MCF 10A (cell line): ENCODE results near the gene RAB40A. TPM values are rescaled to one million over a fixed set of nuclear protein-coding genes. Genes with fewer than 3 reads are reported as not detected.
"Not testable (repeated sequence)": the region's sequence is repeated elsewhere in the genome, so short reads cannot be mapped to it uniquely, and the experiment has no call there.

Experiments used
- BruUV-seq: library from RNA; stranded (reverse); fragments of 400-500 nt; replicated peaks from 2 replicates; lab custom pipeline; 2021; lab: Mats Ljungman, UMichigan
- CTCF ChIA-PET: fragments of 300-600 bp; sonication (Branson Sonifier 250); formaldehyde crosslinking; extraction: SDS; loops from one replicate; lab custom pipeline; 2021; ENCODE audit warnings: antibody characterized with exemption, inconsistent platforms; lab: Yijun Ruan, JAX
- POLR2A ChIA-PET: fragments of 300-600, 350-650 bp; sonication (Branson Sonifier 250); formaldehyde crosslinking; extraction: SDS; loops from one replicate; lab custom pipeline; 2020; ENCODE audit warnings: antibody characterized with exemption, inconsistent platforms; lab: Yijun Ruan, JAX
- DNase-seq: peaks from one replicate; pipeline ENCODE4 v3.0.0-alpha.2; 2018; ENCODE audit not compliant: unreplicated experiment
- H3K27ac Mint-ChIP-seq: one replicate; pipeline ENCODE4 v1.8.0; 2022; ENCODE audit warnings: mild to moderate bottlenecking, low read depth, mixed read lengths; ENCODE audit not compliant: unreplicated experiment
- H3K27me3 Mint-ChIP-seq: one replicate; pipeline ENCODE4 v1.8.0; 2022; ENCODE audit warnings: mixed read lengths; ENCODE audit not compliant: insufficient read depth, unreplicated experiment
- H3K36me3 Mint-ChIP-seq: one replicate; pipeline ENCODE4 v1.8.0; 2022; ENCODE audit warnings: mild to moderate bottlenecking, moderate library complexity, mixed read lengths; ENCODE audit not compliant: insufficient read depth, unreplicated experiment
- H3K4me1 Mint-ChIP-seq: one replicate; pipeline ENCODE4 v1.8.0; 2022; ENCODE audit warnings: mixed read lengths; ENCODE audit not compliant: insufficient read depth, unreplicated experiment
- H3K4me3 Mint-ChIP-seq: one replicate; pipeline ENCODE4 v1.8.0; 2022; ENCODE audit warnings: mild to moderate bottlenecking, moderate library complexity, mixed read lengths; ENCODE audit not compliant: unreplicated experiment
- H3K9me3 Mint-ChIP-seq: one replicate; pipeline ENCODE4 v1.8.0; 2022; ENCODE audit warnings: mixed read lengths; ENCODE audit not compliant: unreplicated experiment
- intact Hi-C: fragments of 100-400 bp; cut with micrococcal nuclease; formaldehyde crosslinking; loops from 2 replicates; pipeline ENCODE4 v1.14.1; 2022
- total RNA-seq: library from RNA; stranded (reverse); gene quantifications from 2 replicates; pipeline ENCODE4 v1.2.3, GENCODE V29; 2022
- TF ChIP-seq, protein P1 (sequence below): fragments of 200-600 bp; IDR thresholded peaks from one replicate; pipeline ENCODE4 v1.8.0; 2022; ENCODE audit warnings: antibody characterized with exemption, mild to moderate bottlenecking; ENCODE audit not compliant: unreplicated experiment

RAB40A gene
- total RNA-seq, 1 experiment from 2014 or later: not detected

DNA sequence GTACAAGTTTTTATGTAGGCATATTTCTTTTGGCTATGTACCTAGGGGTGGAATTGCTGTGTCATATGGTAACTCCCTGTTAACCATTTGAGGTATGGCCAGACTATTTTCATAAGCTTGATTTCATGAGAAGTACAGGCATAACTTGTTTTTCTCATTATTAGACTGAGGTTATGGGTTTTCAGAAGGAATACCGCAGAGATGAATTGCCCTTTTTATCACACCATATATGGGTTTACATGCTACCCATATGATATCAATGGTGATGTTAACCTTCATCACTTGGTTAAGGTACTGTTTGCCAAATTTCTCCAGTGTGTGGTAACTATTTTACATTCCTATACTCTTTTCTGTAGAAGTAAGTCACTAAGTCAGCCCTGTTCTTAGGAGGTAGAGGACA is 23.5 kb downstream of the RAB40A start:
- no peaks in the 10 kb centered on the region for H3K36me3 Mint-ChIP-seq
- DNase-seq: no peak
- no peaks in the 10 kb centered on the region for H3K9me3 Mint-ChIP-seq
- TF ChIP-seq, protein P1, sequence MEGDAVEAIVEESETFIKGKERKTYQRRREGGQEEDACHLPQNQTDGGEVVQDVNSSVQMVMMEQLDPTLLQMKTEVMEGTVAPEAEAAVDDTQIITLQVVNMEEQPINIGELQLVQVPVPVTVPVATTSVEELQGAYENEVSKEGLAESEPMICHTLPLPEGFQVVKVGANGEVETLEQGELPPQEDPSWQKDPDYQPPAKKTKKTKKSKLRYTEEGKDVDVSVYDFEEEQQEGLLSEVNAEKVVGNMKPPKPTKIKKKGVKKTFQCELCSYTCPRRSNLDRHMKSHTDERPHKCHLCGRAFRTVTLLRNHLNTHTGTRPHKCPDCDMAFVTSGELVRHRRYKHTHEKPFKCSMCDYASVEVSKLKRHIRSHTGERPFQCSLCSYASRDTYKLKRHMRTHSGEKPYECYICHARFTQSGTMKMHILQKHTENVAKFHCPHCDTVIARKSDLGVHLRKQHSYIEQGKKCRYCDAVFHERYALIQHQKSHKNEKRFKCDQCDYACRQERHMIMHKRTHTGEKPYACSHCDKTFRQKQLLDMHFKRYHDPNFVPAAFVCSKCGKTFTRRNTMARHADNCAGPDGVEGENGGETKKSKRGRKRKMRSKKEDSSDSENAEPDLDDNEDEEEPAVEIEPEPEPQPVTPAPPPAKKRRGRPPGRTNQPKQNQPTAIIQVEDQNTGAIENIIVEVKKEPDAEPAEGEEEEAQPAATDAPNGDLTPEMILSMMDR: no peak
- POLR2A ChIA-PET: no interaction called here
- CTCF ChIA-PET: no interaction called here
- H3K27ac Mint-ChIP-seq: no peak overlapping the region
- H3K27me3 Mint-ChIP-seq: peaks cover 38% of the 10 kb centered on the region
- intact Hi-C loops: no loop called here
- no TSS peak for BruUV-seq
- no peak overlapping the region for H3K4me3 Mint-ChIP-seq
- no peaks in the 10 kb centered on the region for H3K4me1 Mint-ChIP-seq

DNA sequence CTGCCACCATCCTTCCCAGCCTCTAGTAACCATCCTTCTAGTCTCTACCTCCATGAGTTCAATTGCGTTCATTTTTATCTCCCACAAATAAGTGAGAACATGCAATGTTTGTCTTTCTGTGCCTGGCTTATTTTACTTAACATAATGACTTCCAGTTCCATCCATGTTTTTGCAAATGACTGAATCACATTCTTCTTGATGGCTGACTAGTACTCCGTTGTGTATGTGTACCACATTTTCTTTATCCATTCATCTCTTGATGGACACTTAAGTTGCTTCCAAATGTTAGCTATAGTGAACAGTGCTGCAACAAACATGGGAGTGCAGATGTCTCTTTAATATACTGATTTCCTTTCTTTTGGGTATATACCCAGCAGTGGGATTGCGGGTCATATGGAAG is 25.7 kb downstream of the RAB40A start:
- H3K4me3 Mint-ChIP-seq, H3K36me3 Mint-ChIP-seq, H3K9me3 Mint-ChIP-seq, H3K27ac Mint-ChIP-seq, H3K4me1 Mint-ChIP-seq, CTCF ChIA-PET, BruUV-seq, intact Hi-C loops, DNase-seq: not testable (repeated sequence)
- POLR2A ChIA-PET: interaction anchor here (0.7 kb wide), 1 partner anchor 225 kb away, joined by 3 read pairs; no protein-coding TSS in a partner anchor
- peaks cover 38% of the 10 kb centered on the region for H3K27me3 Mint-ChIP-seq

DNA sequence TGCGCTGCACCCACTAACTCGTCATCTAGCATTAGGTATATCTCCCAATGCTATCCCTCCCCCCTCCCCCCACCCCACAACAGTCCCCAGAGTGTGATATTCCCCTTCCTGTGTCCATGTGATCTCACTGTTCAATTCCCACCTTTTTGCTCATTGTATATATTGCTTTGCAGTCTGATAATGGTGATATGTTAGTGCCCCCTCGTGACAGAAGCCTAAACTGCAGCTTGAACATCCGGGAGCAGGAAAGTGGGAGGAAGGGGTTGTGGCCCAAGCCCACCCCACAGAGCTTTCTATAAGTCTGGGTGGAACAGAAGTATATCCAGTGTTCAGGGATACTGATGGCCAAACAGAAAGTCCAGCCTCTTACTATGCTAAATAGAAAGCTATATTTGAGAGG is 29.6 kb downstream of the RAB40A start:
- not testable (repeated sequence) for BruUV-seq, H3K27ac Mint-ChIP-seq, H3K9me3 Mint-ChIP-seq, H3K4me3 Mint-ChIP-seq, H3K36me3 Mint-ChIP-seq, H3K4me1 Mint-ChIP-seq
- POLR2A ChIA-PET: interaction anchor here (0.6 kb wide), 1 partner anchor 269 kb away, joined by 3 read pairs; no protein-coding TSS in a partner anchor
- H3K27me3 Mint-ChIP-seq: peaks cover 59% of the 10 kb centered on the region
- TF ChIP-seq, protein P1: peak; percentile 62
- intact Hi-C loops: loop anchor here (2.0 kb wide), 1 partner anchor 327 kb away; no protein-coding TSS in a partner anchor
- CTCF ChIA-PET: interaction anchor here (0.6 to 2.5 kb wide), 26 partner anchors 10 to 1915 kb away, joined by 3 to 26 read pairs (median 3); no protein-coding TSS in a partner anchor
- DNase-seq: peak; percentile 43

DNA sequence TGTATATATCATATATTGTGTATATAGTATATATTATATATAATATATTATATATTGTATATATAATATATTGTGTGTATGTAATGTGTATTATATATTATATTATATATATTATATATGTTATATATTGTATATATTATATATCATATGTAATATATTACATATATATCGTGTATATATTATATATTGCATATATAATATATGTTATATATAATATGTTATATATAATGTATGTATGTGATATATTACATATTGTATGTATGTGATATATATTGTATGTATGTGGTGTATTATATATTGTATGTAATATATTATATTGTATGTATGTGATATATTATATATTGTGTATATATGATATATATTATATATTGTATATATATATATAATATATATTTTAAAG is 30.5 kb downstream of the RAB40A start:
- peaks cover 52% of the 10 kb centered on the region for H3K27me3 Mint-ChIP-seq
- TF ChIP-seq, protein P1: no peak
- H3K27ac Mint-ChIP-seq: no peak overlapping the region
- H3K9me3 Mint-ChIP-seq: no peaks in the 10 kb centered on the region
- intact Hi-C loops: loop anchor here (2.0 kb wide), 1 partner anchor 328 kb away; no protein-coding TSS in a partner anchor
- no peaks in the 10 kb centered on the region for H3K4me1 Mint-ChIP-seq
- ChIA-PET POLR2A (no interaction called here), CTCF (interaction anchor here (0.6 to 2.5 kb wide), 9 partner anchors 15 to 1914 kb away, joined by 3 to 26 read pairs (median 4); no protein-coding TSS in a partner anchor)
- H3K36me3 Mint-ChIP-seq: peaks cover 7% of the 10 kb centered on the region
- no peak overlapping the region for H3K4me3 Mint-ChIP-seq
- BruUV-seq: no TSS peak
- no peak for DNase-seq
